Adrenal gland (tissue), 5 donors: ENCODE results near the gene CALN1.

Experiments
- CTCF ChIP-seq, 6 experiments: fragments of 450-650 bp in 4 of 6; fragments of 200-600 bp in 2 of 6; sonication (generic) in 1 of 6; IDR thresholded peaks; 1 replicate in 5 of 6; 2 replicates in 1 of 6; pipeline versions ENCODE4 v1.5.1 to v1.8.0; 2016 to 2021; ENCODE audit warnings: antibody characterized with exemption in 6 of 6, mild to moderate bottlenecking in 2 of 6, moderate library complexity in 1 of 6
- POLR2A ChIP-seq, 2 donors: fragments of 450-650 bp; IDR thresholded peaks; one replicate each; pipeline ENCODE4 v1.6.1; 2017; ENCODE audit warnings: antibody characterized with exemption in 2 of 2, mild to moderate bottlenecking in 2 of 2, moderate library complexity in 1 of 2
- donor health status: DM: no; HTN: no; CAD: no.

GRCh38 chr7:71817916-71818315, 594.2 kb downstream of the CALN1 start:
- TF ChIP-seq CTCF (IDR thresholded peaks at IDR 0.05) (no peak), POLR2A (IDR thresholded peaks at IDR 0.05) (no peak)
